HepG2 (cell line): ENCODE results near the gene PMM2. TPM values are rescaled to one million over a fixed set of nuclear protein-coding genes. Genes with fewer than 3 reads are reported as not detected.

Experiments used
- HHEX ChIP-seq: IDR thresholded peaks from 2 replicates; pipeline ENCODE4 v1.6.1; 2016; ENCODE audit warnings: control low read depth
- IKZF4 ChIP-seq: sonication (generic); formaldehyde crosslinking; IDR thresholded peaks from 2 replicates; pipeline ENCODE4 v1.5.1; 2020; ENCODE audit warnings: borderline replicate concordance, mild to moderate bottlenecking, low read depth, missing genetic modification reagents; ENCODE audit errors: not compliant biosample characterization
- ISX ChIP-seq: sonication (generic); formaldehyde crosslinking; conservative IDR thresholded peaks from 2 replicates; pipeline ENCODE4 v1.5.0; 2020; ENCODE audit warnings: missing genetic modification reagents
- MBD4 ChIP-seq: IDR thresholded peaks from 2 replicates; pipeline ENCODE4 v1.6.1; 2012; ENCODE audit warnings: low read length, inconsistent platforms, borderline replicate concordance
- MXD4 ChIP-seq: IDR thresholded peaks from 2 replicates; pipeline ENCODE4 v1.6.1; 2016; ENCODE audit warnings: mild to moderate bottlenecking, missing biosample characterization, missing genetic modification reagents
- SP5 ChIP-seq: IDR thresholded peaks from 2 replicates; pipeline ENCODE4 v1.6.1; 2016; ENCODE audit warnings: low read depth, borderline replicate concordance
- THYN1 ChIP-seq: sonication (generic); formaldehyde crosslinking; IDR thresholded peaks from 2 replicates; pipeline ENCODE4 v1.8.1; 2023; ENCODE audit warnings: low read depth, mild to moderate bottlenecking, moderate library complexity, missing genetic modification reagents, borderline replicate concordance
- ZBTB42 ChIP-seq: sonication (generic); formaldehyde crosslinking; IDR thresholded peaks from 2 replicates; pipeline ENCODE4 v1.5.0; 2020; ENCODE audit warnings: mild to moderate bottlenecking, missing genetic modification reagents
- ZFP90 ChIP-seq: sonication (generic); formaldehyde crosslinking; IDR thresholded peaks from 2 replicates; pipeline ENCODE4 v1.8.0; 2022; ENCODE audit warnings: missing genetic modification reagents, mild to moderate bottlenecking, inconsistent platforms, borderline replicate concordance
- ZNF383 ChIP-seq: sonication (generic); formaldehyde crosslinking; IDR thresholded peaks from 2 replicates; pipeline ENCODE4 v1.4.0; 2020; ENCODE audit warnings: missing genetic modification reagents, mild to moderate bottlenecking, borderline replicate concordance
- ZNF430 ChIP-seq: sonication (generic); formaldehyde crosslinking; IDR thresholded peaks from 2 replicates; pipeline ENCODE4 v1.9.0; 2021; ENCODE audit warnings: mild to moderate bottlenecking, missing genetic modification reagents
- ZNF44 ChIP-seq: sonication (generic); formaldehyde crosslinking; IDR thresholded peaks from 2 replicates; pipeline ENCODE4 v1.5.1; 2020; ENCODE audit warnings: mild to moderate bottlenecking, missing genetic modification reagents
- ZNF546 ChIP-seq: sonication (generic); formaldehyde crosslinking; conservative IDR thresholded peaks from 2 replicates; pipeline ENCODE4 v1.8.1; 2023; ENCODE audit warnings: mild to moderate bottlenecking, missing genetic modification reagents
- ZNF616 ChIP-seq: sonication (generic); formaldehyde crosslinking; IDR thresholded peaks from 2 replicates; pipeline ENCODE4 v1.5.0; 2020; ENCODE audit warnings: low read depth, mild to moderate bottlenecking, missing genetic modification reagents
- ZNF749 ChIP-seq: sonication (generic); formaldehyde crosslinking; IDR thresholded peaks from 2 replicates; pipeline ENCODE4 v1.8.0; 2022; ENCODE audit warnings: mild to moderate bottlenecking, missing genetic modification reagents, moderate library complexity, borderline replicate concordance
- ZNF772 ChIP-seq: sonication (generic); formaldehyde crosslinking; IDR thresholded peaks from 2 replicates; pipeline ENCODE4 v1.5.0; 2020; ENCODE audit warnings: mild to moderate bottlenecking, missing genetic modification reagents
- ZNF891 ChIP-seq: sonication (generic); formaldehyde crosslinking; IDR thresholded peaks from 2 replicates; pipeline ENCODE4 v1.5.0; 2020; ENCODE audit warnings: mild to moderate bottlenecking, missing genetic modification reagents
- polyA plus RNA-seq, 8 experiments: library from polyadenylated mRNA; depleted of rRNA in 3 of 8; stranded (reverse) in 7 of 8; unstranded in 1 of 8; fragments of >200 nt; fragmentation: Illumina TruSeq in 4 of 8; extraction: Trizol in 4 of 8; gene quantifications; 2 replicates each; pipeline versions ENCODE4 v1.2.1 to v1.2.3, GENCODE V29; 2011 to 2016; ENCODE audit warnings: low read depth in 4 of 8, missing spikeins in 1 of 8, mixed read lengths in 1 of 8; ENCODE audit not compliant: insufficient read depth in 1 of 8
- total RNA-seq, 5 experiments: library from RNA; depleted of rRNA; stranded (reverse); fragments of >200 nt; fragmentation: Illumina TruSeq; extraction: Trizol; gene quantifications; 2 replicates each; pipeline ENCODE4 v1.2.3, GENCODE V29; 2016; ENCODE audit warnings: low read depth in 1 of 5
- TF ChIP-seq, protein P1 (sequence below): sonication (generic); formaldehyde crosslinking; IDR thresholded peaks from 2 replicates; pipeline ENCODE4 v1.5.0; 2020; ENCODE audit warnings: mild to moderate bottlenecking, missing genetic modification reagents, borderline replicate concordance
- TF ChIP-seq, protein P2 (sequence below): IDR thresholded peaks from 2 replicates; pipeline ENCODE4 v1.6.1; 2016; ENCODE audit warnings: missing compliant biosample characterization, missing genetic modification reagents, borderline replicate concordance
- TF ChIP-seq, protein P3 (sequence below), 2 experiments: sonication (generic) in 1 of 2; formaldehyde crosslinking in 1 of 2; IDR thresholded peaks; 2 replicates each; pipeline versions ENCODE4 v1.4.0 to v1.6.1; 2018 to 2020; ENCODE audit warnings: missing genetic modification reagents in 2 of 2, borderline replicate concordance in 1 of 2, low read depth in 1 of 2, mild to moderate bottlenecking in 1 of 2, missing biosample characterization in 1 of 2

PMM2 gene
- total and polyA plus RNA-seq, 2 of the 13 experiments (the other 11 are each of a cell fraction or from before 2014, with no cell fraction given): 52.2 to 93.7 TPM

DNA sequence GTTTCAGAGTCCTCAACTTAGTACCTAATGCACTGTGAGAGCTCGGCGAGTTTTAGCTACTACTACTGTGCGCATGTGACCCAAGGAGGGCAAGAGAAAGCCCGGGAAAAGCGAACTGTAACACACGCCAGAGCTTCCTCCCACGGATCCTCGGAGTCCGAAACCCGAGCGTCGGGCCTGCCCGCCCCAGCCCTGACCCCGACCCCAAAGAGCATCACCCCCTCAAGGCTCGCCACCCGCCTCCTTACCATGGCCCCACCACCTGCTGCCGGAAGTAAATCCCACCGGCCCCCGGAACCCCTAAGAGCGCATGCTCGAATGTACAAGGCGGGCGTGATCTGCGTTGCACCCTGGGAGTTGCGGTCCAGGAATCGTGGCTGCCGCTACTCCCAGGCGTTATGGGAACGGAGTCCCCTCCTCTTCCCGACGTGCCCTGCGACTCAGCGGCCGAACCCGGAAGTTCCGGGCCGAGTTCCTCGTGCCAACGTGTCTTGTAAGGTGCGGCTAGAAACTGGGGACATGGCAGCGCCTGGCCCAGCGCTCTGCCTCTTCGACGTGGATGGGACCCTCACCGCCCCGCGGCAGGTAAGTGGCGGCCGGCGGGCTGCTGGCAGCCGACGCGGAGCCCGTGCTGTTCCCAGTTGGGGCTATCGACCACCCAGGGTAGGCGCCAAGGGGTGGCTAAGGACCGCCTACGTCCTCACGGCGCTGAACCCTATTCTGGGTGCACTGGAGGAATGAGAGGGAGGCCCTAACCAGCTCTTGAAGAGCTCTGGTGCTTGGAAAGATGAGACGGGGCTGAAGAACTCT lies at the start of gene PMM2, which contains the start of gene TMEM186 (continued):
- TF ChIP-seq, protein P1, sequence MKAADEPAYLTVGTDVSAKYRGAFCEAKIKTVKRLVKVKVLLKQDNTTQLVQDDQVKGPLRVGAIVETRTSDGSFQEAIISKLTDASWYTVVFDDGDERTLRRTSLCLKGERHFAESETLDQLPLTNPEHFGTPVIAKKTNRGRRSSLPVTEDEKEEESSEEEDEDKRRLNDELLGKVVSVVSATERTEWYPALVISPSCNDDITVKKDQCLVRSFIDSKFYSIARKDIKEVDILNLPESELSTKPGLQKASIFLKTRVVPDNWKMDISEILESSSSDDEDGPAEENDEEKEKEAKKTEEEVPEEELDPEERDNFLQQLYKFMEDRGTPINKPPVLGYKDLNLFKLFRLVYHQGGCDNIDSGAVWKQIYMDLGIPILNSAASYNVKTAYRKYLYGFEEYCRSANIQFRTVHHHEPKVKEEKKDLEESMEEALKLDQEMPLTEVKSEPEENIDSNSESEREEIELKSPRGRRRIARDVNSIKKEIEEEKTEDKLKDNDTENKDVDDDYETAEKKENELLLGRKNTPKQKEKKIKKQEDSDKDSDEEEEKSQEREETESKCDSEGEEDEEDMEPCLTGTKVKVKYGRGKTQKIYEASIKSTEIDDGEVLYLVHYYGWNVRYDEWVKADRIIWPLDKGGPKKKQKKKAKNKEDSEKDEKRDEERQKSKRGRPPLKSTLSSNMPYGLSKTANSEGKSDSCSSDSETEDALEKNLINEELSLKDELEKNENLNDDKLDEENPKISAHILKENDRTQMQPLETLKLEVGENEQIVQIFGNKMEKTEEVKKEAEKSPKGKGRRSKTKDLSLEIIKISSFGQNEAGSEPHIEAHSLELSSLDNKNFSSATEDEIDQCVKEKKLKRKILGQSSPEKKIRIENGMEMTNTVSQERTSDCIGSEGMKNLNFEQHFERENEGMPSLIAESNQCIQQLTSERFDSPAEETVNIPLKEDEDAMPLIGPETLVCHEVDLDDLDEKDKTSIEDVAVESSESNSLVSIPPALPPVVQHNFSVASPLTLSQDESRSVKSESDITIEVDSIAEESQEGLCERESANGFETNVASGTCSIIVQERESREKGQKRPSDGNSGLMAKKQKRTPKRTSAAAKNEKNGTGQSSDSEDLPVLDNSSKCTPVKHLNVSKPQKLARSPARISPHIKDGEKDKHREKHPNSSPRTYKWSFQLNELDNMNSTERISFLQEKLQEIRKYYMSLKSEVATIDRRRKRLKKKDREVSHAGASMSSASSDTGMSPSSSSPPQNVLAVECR (CRISPR knock-in tag): peak; percentile 100
- TF ChIP-seq MXD4 (CRISPR knock-in tag) (peak; percentile 100), ZBTB42 (CRISPR knock-in tag) (peak; percentile 94), HHEX (CRISPR knock-in tag) (peak; percentile 7; the same call in 1 of the 2 replicates), THYN1 (CRISPR knock-in tag) (no peak), MBD4 (no peak), SP5 (peak; percentile 84), ZNF749 (peak; percentile 98), ZFP90 (peak; percentile 98), ZNF44 (CRISPR knock-in tag) (peak; percentile 99), ZNF616 (peak; percentile 98), ZNF383 (CRISPR knock-in tag) (0 out of 2 replicates have a peak, but pooled peaks have one; percentile 38), ZNF891 (CRISPR knock-in tag) (peak; percentile 100), ZNF430 (peak; percentile 99), ZNF772 (CRISPR knock-in tag) (peak; percentile 100), IKZF4 (CRISPR knock-in tag) (peak; percentile 92), ZNF546 (CRISPR knock-in tag) (peak; percentile 98), ISX (CRISPR knock-in tag) (peak; percentile 95)
- TF ChIP-seq, protein P2, sequence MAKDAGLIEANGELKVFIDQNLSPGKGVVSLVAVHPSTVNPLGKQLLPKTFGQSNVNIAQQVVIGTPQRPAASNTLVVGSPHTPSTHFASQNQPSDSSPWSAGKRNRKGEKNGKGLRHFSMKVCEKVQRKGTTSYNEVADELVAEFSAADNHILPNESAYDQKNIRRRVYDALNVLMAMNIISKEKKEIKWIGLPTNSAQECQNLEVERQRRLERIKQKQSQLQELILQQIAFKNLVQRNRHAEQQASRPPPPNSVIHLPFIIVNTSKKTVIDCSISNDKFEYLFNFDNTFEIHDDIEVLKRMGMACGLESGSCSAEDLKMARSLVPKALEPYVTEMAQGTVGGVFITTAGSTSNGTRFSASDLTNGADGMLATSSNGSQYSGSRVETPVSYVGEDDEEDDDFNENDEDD: peak; percentile 91; the same call in 1 of the 2 replicates
- TF ChIP-seq, protein P3, sequence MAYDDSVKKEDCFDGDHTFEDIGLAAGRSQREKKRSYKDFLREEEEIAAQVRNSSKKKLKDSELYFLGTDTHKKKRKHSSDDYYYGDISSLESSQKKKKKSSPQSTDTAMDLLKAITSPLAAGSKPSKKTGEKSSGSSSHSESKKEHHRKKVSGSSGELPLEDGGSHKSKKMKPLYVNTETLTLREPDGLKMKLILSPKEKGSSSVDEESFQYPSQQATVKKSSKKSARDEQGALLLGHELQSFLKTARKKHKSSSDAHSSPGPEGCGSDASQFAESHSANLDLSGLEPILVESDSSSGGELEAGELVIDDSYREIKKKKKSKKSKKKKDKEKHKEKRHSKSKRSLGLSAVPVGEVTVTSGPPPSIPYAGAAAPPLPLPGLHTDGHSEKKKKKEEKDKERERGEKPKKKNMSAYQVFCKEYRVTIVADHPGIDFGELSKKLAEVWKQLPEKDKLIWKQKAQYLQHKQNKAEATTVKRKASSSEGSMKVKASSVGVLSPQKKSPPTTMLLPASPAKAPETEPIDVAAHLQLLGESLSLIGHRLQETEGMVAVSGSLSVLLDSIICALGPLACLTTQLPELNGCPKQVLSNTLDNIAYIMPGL (CRISPR knock-in tag; IDR thresholded peaks at IDR 0.05; ENCODE audit: borderline replicate concordance in 1 of 2, low read depth in 1 of 2): peak; percentile 91 to 94
